Liver (tissue), 9 donors: ENCODE data around the gene NMD3. TPM values are rescaled to one million over a fixed set of nuclear protein-coding genes. Genes with fewer than 3 reads are reported as not detected.

ENCODE experiments used
- DNase-seq: peaks from one replicate; pipeline ENCODE4 v3.0.0-alpha.2; 2017; ENCODE audit warnings: low spot score
- H3K27ac ChIP-seq, 2 donors: one replicate each; pipeline ENCODE4 v1.7.0; 2013; ENCODE audit warnings: inconsistent platforms in 2 of 2, low read length in 2 of 2, control low read depth in 1 of 2, low read depth in 1 of 2, mild to moderate bottlenecking in 1 of 2
- H3K27me3 ChIP-seq, 4 donors: one replicate each; pipeline versions ENCODE4 v1.6.1 to v1.7.0; 2013; ENCODE audit warnings: low read length in 3 of 4, inconsistent platforms in 1 of 4, mild to moderate bottlenecking in 1 of 4, moderate library complexity in 1 of 4; ENCODE audit not compliant: control insufficient read depth in 4 of 4, insufficient read depth in 4 of 4
- H3K36me3 ChIP-seq, 4 donors: one replicate each; pipeline versions ENCODE4 v1.6.1 to v1.7.0; 2013; ENCODE audit warnings: low read length in 3 of 4, mild to moderate bottlenecking in 3 of 4, low read depth in 1 of 4, moderate library complexity in 1 of 4; ENCODE audit not compliant: control insufficient read depth in 4 of 4, insufficient read depth in 3 of 4
- H3K4me1 ChIP-seq, 4 donors: one replicate each; pipeline versions ENCODE4 v1.6.1 to v1.7.0; 2013; ENCODE audit warnings: low read length in 3 of 4, mild to moderate bottlenecking in 3 of 4, moderate library complexity in 1 of 4; ENCODE audit not compliant: control insufficient read depth in 4 of 4, insufficient read depth in 4 of 4
- H3K4me3 ChIP-seq, 3 donors: one replicate each; pipeline versions ENCODE4 v1.6.1 to v1.7.0; 2013; ENCODE audit warnings: low read length in 3 of 3, control low read depth in 1 of 3, low read depth in 1 of 3, mild to moderate bottlenecking in 1 of 3
- H3K9ac ChIP-seq, 2 donors: one replicate each; pipeline ENCODE4 v1.7.0; 2013; ENCODE audit warnings: low read length in 2 of 2, mild to moderate bottlenecking in 2 of 2, moderate library complexity in 2 of 2, control low read depth in 1 of 2, low read depth in 1 of 2
- H3K9me3 ChIP-seq, 4 donors: one replicate each; pipeline versions ENCODE4 v1.6.1 to v1.7.0; 2013; ENCODE audit warnings: low read length in 3 of 4; ENCODE audit not compliant: control insufficient read depth in 4 of 4
- CTCF ChIP-seq: fragments of 150-350 bp; IDR thresholded peaks from 2 replicates; pipeline ENCODE4 v1.5.1; 2017; ENCODE audit warnings: improper control_type of control experiment, low read depth, low read length; ENCODE audit not compliant: missing input control
- FOXA1 ChIP-seq: IDR thresholded peaks from 2 replicates; pipeline ENCODE4 v1.6.1; 2016; ENCODE audit warnings: antibody characterized with exemption
- FOXA2 ChIP-seq: IDR thresholded peaks from 2 replicates; pipeline ENCODE4 v1.6.1; 2016; ENCODE audit warnings: antibody characterized with exemption
- HNF4A ChIP-seq, 2 donors: conservative IDR thresholded peaks; 2 replicates each; pipeline ENCODE4 v1.6.1; 2016; ENCODE audit warnings: antibody characterized with exemption in 2 of 2, mild to moderate bottlenecking in 2 of 2
- HNF4G ChIP-seq: IDR thresholded peaks from 2 replicates; pipeline ENCODE4 v1.6.1; 2016; ENCODE audit warnings: antibody characterized with exemption
- MAX ChIP-seq: IDR thresholded peaks from 2 replicates; pipeline ENCODE4 v1.6.1; 2016; ENCODE audit warnings: antibody characterized with exemption
- NR2F2 ChIP-seq: IDR thresholded peaks from 2 replicates; pipeline ENCODE4 v1.6.1; 2016; ENCODE audit warnings: antibody characterized with exemption
- RAD21 ChIP-seq, 2 donors: IDR thresholded peaks; 2 replicates each; pipeline ENCODE4 v1.6.1; 2016; ENCODE audit warnings: antibody characterized with exemption in 2 of 2, mild to moderate bottlenecking in 2 of 2
- REST ChIP-seq: IDR thresholded peaks from 2 replicates; pipeline ENCODE4 v1.6.1; 2016; ENCODE audit warnings: antibody characterized with exemption, mild to moderate bottlenecking
- RXRA ChIP-seq, 2 donors: IDR thresholded peaks; 2 replicates each; pipeline ENCODE4 v1.6.1; 2017 to 2018; ENCODE audit warnings: antibody characterized with exemption in 2 of 2, mild to moderate bottlenecking in 1 of 2
- YY1 ChIP-seq: IDR thresholded peaks from 2 replicates; pipeline ENCODE4 v1.6.1; 2016; ENCODE audit warnings: antibody characterized with exemption, mild to moderate bottlenecking
- WGBS: extraction: QIAGEN DNeasy Blood & Tissue Kit; methylation state at CpG from one replicate; pipeline ENCODE4 v1.1.7; 2013; 5-methylcytosine and 5-hydroxymethylcytosine counted together
- polyA plus RNA-seq, 2 donors: library from polyadenylated mRNA; stranded (reverse) in 1 of 2; unstranded in 1 of 2; fragments of 200-250 nt in 1 of 2; fragments of >200 nt in 1 of 2; fragmentation: Nextera tagmentation in 1 of 2; extraction: Ambion mirVana in 1 of 2; gene quantifications; one replicate each; pipeline versions ENCODE4 v1.2.1 to v1.2.3, GENCODE V29; 2013 to 2015
- total RNA-seq, 2 donors: library from RNA; depleted of rRNA; stranded (reverse); fragments of >200 nt; gene quantifications; one replicate each; pipeline ENCODE4 v1.2.3, GENCODE V29; 2014
- TF ChIP-seq, protein P1 (sequence below): IDR thresholded peaks from 2 replicates; pipeline ENCODE4 v1.6.1; 2016; ENCODE audit warnings: antibody characterized with exemption
- TF ChIP-seq, protein P2 (sequence below): IDR thresholded peaks from 2 replicates; pipeline ENCODE4 v1.6.1; 2016; ENCODE audit warnings: antibody characterized with exemption
- donor health status: healthy.
- donor health status: healthy.
- donor health status: healthy.
- donor health status: healthy.
- donor health status: healthy.

The NMD3 gene
- total and polyA plus RNA-seq, 4 donors = 19.9 to 58.7 (median 36.6) TPM

DNA sequence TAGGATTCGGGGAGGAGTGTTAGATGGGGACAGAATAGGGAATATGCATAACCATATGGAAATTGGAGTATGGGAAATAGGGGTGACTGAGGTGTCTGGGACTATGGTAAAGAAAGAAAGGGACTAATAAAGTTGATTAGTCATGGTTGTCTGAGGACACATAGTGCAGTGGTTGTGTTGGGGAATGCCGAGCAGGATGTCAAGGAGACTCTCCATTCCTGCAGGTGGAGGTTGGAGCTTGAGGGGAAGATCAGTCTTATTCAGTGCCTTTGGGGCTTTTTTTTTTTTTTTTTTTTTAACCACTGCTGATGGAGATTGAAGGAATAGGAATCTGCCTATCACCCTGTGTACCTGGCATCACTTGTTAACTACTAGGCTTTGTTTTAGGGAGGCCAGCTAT, 10.8 kb downstream of the NMD3 start (continued):
- TF ChIP-seq YY1 (no peak), NR2F2 (no peak)

- H3K27ac ChIP-seq = no peak overlapping the region
- H3K4me3 ChIP-seq = no peak overlapping the region
- 98% methylated on average over 1 of the region's 1 CpG for WGBS
- no peak overlapping the region for H3K9ac ChIP-seq
- H3K36me3 ChIP-seq = peaks cover 8 to 63% (median 37%) of the 10 kb centered on the region in 4 donors
- TF ChIP-seq, protein P1, sequence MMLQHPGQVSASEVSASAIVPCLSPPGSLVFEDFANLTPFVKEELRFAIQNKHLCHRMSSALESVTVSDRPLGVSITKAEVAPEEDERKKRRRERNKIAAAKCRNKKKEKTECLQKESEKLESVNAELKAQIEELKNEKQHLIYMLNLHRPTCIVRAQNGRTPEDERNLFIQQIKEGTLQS = no peak
- TF ChIP-seq, protein P2, sequence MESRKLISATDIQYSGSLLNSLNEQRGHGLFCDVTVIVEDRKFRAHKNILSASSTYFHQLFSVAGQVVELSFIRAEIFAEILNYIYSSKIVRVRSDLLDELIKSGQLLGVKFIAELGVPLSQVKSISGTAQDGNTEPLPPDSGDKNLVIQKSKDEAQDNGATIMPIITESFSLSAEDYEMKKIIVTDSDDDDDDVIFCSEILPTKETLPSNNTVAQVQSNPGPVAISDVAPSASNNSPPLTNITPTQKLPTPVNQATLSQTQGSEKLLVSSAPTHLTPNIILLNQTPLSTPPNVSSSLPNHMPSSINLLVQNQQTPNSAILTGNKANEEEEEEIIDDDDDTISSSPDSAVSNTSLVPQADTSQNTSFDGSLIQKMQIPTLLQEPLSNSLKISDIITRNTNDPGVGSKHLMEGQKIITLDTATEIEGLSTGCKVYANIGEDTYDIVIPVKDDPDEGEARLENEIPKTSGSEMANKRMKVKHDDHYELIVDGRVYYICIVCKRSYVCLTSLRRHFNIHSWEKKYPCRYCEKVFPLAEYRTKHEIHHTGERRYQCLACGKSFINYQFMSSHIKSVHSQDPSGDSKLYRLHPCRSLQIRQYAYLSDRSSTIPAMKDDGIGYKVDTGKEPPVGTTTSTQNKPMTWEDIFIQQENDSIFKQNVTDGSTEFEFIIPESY = no peak
- no peak for TF ChIP-seq REST
- TF ChIP-seq FOXA2 = no peak
- no peak for TF ChIP-seq MAX
- TF ChIP-seq FOXA1 = no peak
- TF ChIP-seq HNF4G = no peak
- no peak for TF ChIP-seq YY1
- no peak for TF ChIP-seq RXRA (IDR thresholded peaks at IDR 0.05)
- TF ChIP-seq HNF4A (conservative IDR thresholded peaks at IDR 0.05) = no peak
- no peak for TF ChIP-seq NR2F2
- no peak for TF ChIP-seq RAD21 (IDR thresholded peaks at IDR 0.05)
- no peak for TF ChIP-seq CTCF
- no peaks in the 10 kb centered on the region for H3K9me3 ChIP-seq
- no peaks in the 10 kb centered on the region for H3K27me3 ChIP-seq
- no peak for DNase-seq
- peaks cover 0 to 11% (median 4%) of the 10 kb centered on the region in 4 donors for H3K4me1 ChIP-seq
Observed at GRCh38 chr3:161233557-161233956, 12.4 kb downstream of the NMD3 start.

- Histone ChIP-seq H3K9me3 (no peaks in the 10 kb centered on the region), H3K9ac (no peak overlapping the region), H3K4me1 (peaks cover 0 to 6% (median 2%) of the 10 kb centered on the region in 4 donors), H3K36me3 (peaks cover 6 to 68% (median 39%) of the 10 kb centered on the region in 4 donors), H3K27me3 (no peaks in the 10 kb centered on the region), H3K27ac (no peak overlapping the region), H3K4me3 (no peak overlapping the region)
- no peak for TF ChIP-seq FOXA2
- 95% methylated on average over 2 of the region's 2 CpGs for WGBS
- no peak for DNase-seq
Observed at GRCh38 chr3:161236240-161236639, 15.1 kb downstream of the NMD3 start.
